OCI-LY7 (cell line): ENCODE results near the gene METTL8. TPM values are rescaled to one million over a fixed set of nuclear protein-coding genes. Genes with fewer than 3 reads are reported as not detected.
A peak's percentile ranks its signal among the peaks of the same experiment; 100 is the strongest.

Experiments used
- BruUV-seq: library from RNA; stranded (reverse); fragments of 400-500 nt; replicated peaks from 2 replicates; lab custom pipeline; 2021; lab: Mats Ljungman, UMichigan
- CTCF ChIA-PET: fragments of 300-600 bp; sonication (Branson Sonifier 250); formaldehyde crosslinking; loops from one replicate; lab custom pipeline; 2022; ENCODE audit warnings: antibody characterized with exemption; ENCODE audit not compliant: unreplicated experiment; lab: Charles Lee
- POLR2A ChIA-PET: fragments of 300-600 bp; sonication (Branson Sonifier 250); formaldehyde crosslinking; loops from one replicate; lab custom pipeline; 2022; ENCODE audit warnings: antibody characterized with exemption; lab: Charles Lee
- DNase-seq: peaks from one replicate; pipeline ENCODE4 v3.0.0-alpha.2; 2015; ENCODE audit warnings: low spot score
- H2AFZ ChIP-seq: fragments of 200-600 bp; sonication (generic), shearing (Covaris generic); 2 replicates; pipeline ENCODE4 v1.6.1; 2014; ENCODE audit warnings: mild to moderate bottlenecking, antibody characterized with exemption, low read length, moderate library complexity
- H3K27ac ChIP-seq: fragments of 200-600 bp; sonication (generic); 2 replicates; pipeline ENCODE4 v1.5.1; 2014; ENCODE audit warnings: mixed run types, low read depth, mild to moderate bottlenecking, moderate library complexity, low read length, inconsistent platforms; ENCODE audit not compliant: poor library complexity, severe bottlenecking
- H3K36me3 ChIP-seq: fragments of 200-600 bp; sonication (generic); 2 replicates; pipeline ENCODE4 v1.6.1; 2014; ENCODE audit warnings: mild to moderate bottlenecking, antibody characterized with exemption, low read length, moderate library complexity, mixed read lengths; ENCODE audit not compliant: insufficient read depth
- H3K4me1 ChIP-seq: fragments of 200-600 bp; sonication (generic); 2 replicates; pipeline ENCODE4 v1.5.1; 2014; ENCODE audit warnings: mild to moderate bottlenecking, low read length; ENCODE audit not compliant: insufficient read depth, poor library complexity, severe bottlenecking
- H3K4me2 ChIP-seq: fragments of 200-600 bp; sonication (generic); 2 replicates; pipeline ENCODE4 v1.6.1; 2014; ENCODE audit warnings: mild to moderate bottlenecking, low read length
- H3K4me3 ChIP-seq: fragments of 200-600 bp; sonication (generic); 2 replicates; pipeline ENCODE4 v1.5.1; 2014; ENCODE audit warnings: mild to moderate bottlenecking, low read depth, low read length; ENCODE audit not compliant: poor library complexity, severe bottlenecking
- H3K79me2 ChIP-seq: fragments of 200-600 bp; sonication (generic); 2 replicates; pipeline ENCODE4 v1.6.1; 2016; ENCODE audit warnings: low read depth, mild to moderate bottlenecking, low read length, moderate library complexity, mixed read lengths; ENCODE audit not compliant: insufficient read depth
- H3K9me2 ChIP-seq: fragments of 200-600 bp; sonication (generic); 2 replicates; pipeline ENCODE4 v1.6.1; 2016; ENCODE audit warnings: mild to moderate bottlenecking, low read length, mixed read lengths; ENCODE audit not compliant: insufficient read depth
- H3K9me3 ChIP-seq: fragments of 200-600 bp; sonication (generic); 2 replicates; pipeline ENCODE4 v1.6.1; 2014; ENCODE audit warnings: mild to moderate bottlenecking, mixed run types, low read length, mixed read lengths
- H4K20me1 ChIP-seq: fragments of 200-600 bp; sonication (generic); 2 replicates; pipeline ENCODE4 v1.6.1; 2014; ENCODE audit warnings: mild to moderate bottlenecking, antibody characterized with exemption, low read length, moderate library complexity, mixed read lengths; ENCODE audit not compliant: insufficient read depth
- CTCF ChIP-seq: fragments of 200-600 bp; sonication (generic); conservative IDR thresholded peaks from 2 replicates; pipeline ENCODE4 v1.5.1; 2014; ENCODE audit warnings: mild to moderate bottlenecking, antibody characterized with exemption, low read length, moderate library complexity, mixed read lengths
- EZH2phosphoT487 ChIP-seq: fragments of 200-600 bp; sonication (generic); IDR thresholded peaks from 2 replicates; pipeline ENCODE4 v1.6.1; 2018; ENCODE audit warnings: low read depth, borderline replicate concordance, mild to moderate bottlenecking, mixed run types, antibody characterized with exemption, low read length, moderate library complexity, mixed read lengths
- intact Hi-C: fragments of 100-400 bp; cut with micrococcal nuclease; formaldehyde crosslinking; loops from one replicate; pipeline ENCODE4 v1.10.0; 2022; ENCODE audit not compliant: unreplicated experiment
- total RNA-seq, 2 experiments: library from RNA; depleted of rRNA in 1 of 2; stranded (reverse); fragments of >200 nt in 1 of 2; shearing (Covaris generic) in 1 of 2; gene quantifications; 2 replicates each; pipeline ENCODE4 v1.2.3, GENCODE V29; 2014 to 2022

Gene METTL8
- total RNA-seq, 2 experiments from 2014 or later, result 11.8 to 33.0 TPM

- Histone ChIP-seq H3K4me3 (no peak overlapping the region), H3K4me2 (peak overlapping the region; percentile 73), H3K27ac (peak overlapping the region; percentile 78), H2AFZ (peak overlapping the region; percentile 6; the same call in 1 of the 2 replicates), H3K36me3 (peaks cover 5% of the 10 kb centered on the region), H3K9me3 (no peaks in the 10 kb centered on the region), H4K20me1 (no peaks in the 10 kb centered on the region), H3K4me1 (peaks cover 88% of the 10 kb centered on the region), H3K79me2 (peaks cover 4% of the 10 kb centered on the region; the same call in 1 of the 2 replicates), H3K9me2 (no peaks in the 10 kb centered on the region)
- CTCF ChIA-PET, result interaction anchor here (0.6 to 1.3 kb wide), 4 partner anchors 10 to 417 kb away, joined by 3 to 4 read pairs (median 4); no protein-coding TSS in a partner anchor
- POLR2A ChIA-PET, result interaction anchor here (0.6 to 2.2 kb wide), 19 partner anchors 9 to 227 kb away, joined by 3 to 23 read pairs (median 4); no protein-coding TSS in a partner anchor
- BruUV-seq, result no TSS peak
- intact Hi-C loops, result no loop called here
- TF ChIP-seq EZH2phosphoT487, result no peak
- no peak for TF ChIP-seq CTCF
- peak; percentile 76 for DNase-seq
Measured at GRCh38 chr2:171389325-171389724, 44.5 kb downstream of the METTL8 start.

GRCh38 chr2:171387052-171387451 is 46.7 kb downstream of the METTL8 start:
- Histone ChIP-seq H3K36me3 (peaks cover 12% of the 10 kb centered on the region), H3K4me3 (no peak overlapping the region), H2AFZ (no peak overlapping the region), H3K27ac (no peak overlapping the region), H4K20me1 (no peaks in the 10 kb centered on the region), H3K4me2 (peak overlapping the region; percentile 16; the same call in 1 of the 2 replicates), H3K4me1 (peaks cover 72% of the 10 kb centered on the region), H3K79me2 (peaks cover under 1% of the 10 kb centered on the region; the same call in 1 of the 2 replicates), H3K9me2 (no peaks in the 10 kb centered on the region), H3K9me3 (no peaks in the 10 kb centered on the region)
- DNase-seq, result no peak
- ChIA-PET CTCF (no interaction called here), POLR2A (interaction anchor here (0.8 to 2.5 kb wide), 6 partner anchors 8 to 383 kb away, joined by 3 to 8 read pairs (median 4); no protein-coding TSS in a partner anchor)
- TF ChIP-seq EZH2phosphoT487 (no peak), CTCF (no peak)
- intact Hi-C loops, result no loop called here
- BruUV-seq, result no TSS peak

- CTCF ChIA-PET, result no interaction called here
- Histone ChIP-seq H3K36me3 (peaks cover 12% of the 10 kb centered on the region), H3K27ac (no peak overlapping the region), H2AFZ (no peak overlapping the region), H3K79me2 (no peaks in the 10 kb centered on the region; the same call in 1 of the 2 replicates), H3K4me1 (peaks cover 67% of the 10 kb centered on the region), H3K9me2 (no peaks in the 10 kb centered on the region), H3K4me3 (no peak overlapping the region), H3K9me3 (no peaks in the 10 kb centered on the region), H3K4me2 (peak overlapping the region; percentile 16; the same call in 1 of the 2 replicates), H4K20me1 (no peaks in the 10 kb centered on the region)
- no TSS peak for BruUV-seq
- intact Hi-C loops, result no loop called here
- peak; percentile 15 for DNase-seq
- POLR2A ChIA-PET, result interaction anchor here (0.8 to 2.5 kb wide), 8 partner anchors 7 to 383 kb away, joined by 3 to 8 read pairs (median 4); no protein-coding TSS in a partner anchor
- TF ChIP-seq CTCF, result no peak
- TF ChIP-seq EZH2phosphoT487, result no peak
Measured at GRCh38 chr2:171386627-171387026, 47.2 kb downstream of the METTL8 start.
